Stimulated activated naive CD8-positive, alpha-beta T cell treated with anti-CD3 and anti-CD28 coated beads, Interleukin-15, Interleukin-2, amounts not matched to agents 100 ng/mL and 50 ng/mL, for 24 hours (primary cell): Measurements from ENCODE around the gene UPK3BL2.
"Not testable (repeated sequence)": the region's sequence is repeated elsewhere in the genome, so short reads cannot be mapped to it uniquely, and the experiment has no call there.

Experiments
- H3K27ac Mint-ChIP-seq: one replicate; pipeline ENCODE4 v1.8.0; 2021; ENCODE audit warnings: mild to moderate bottlenecking, mixed read lengths
- H3K27me3 Mint-ChIP-seq: one replicate; pipeline ENCODE4 v1.8.0; 2021; ENCODE audit warnings: mixed read lengths
- H3K36me3 Mint-ChIP-seq: one replicate; pipeline ENCODE4 v1.8.0; 2021; ENCODE audit warnings: low read depth, mixed read lengths
- H3K4me1 Mint-ChIP-seq: one replicate; pipeline ENCODE4 v1.8.0; 2021; ENCODE audit warnings: low read depth, mixed read lengths
- H3K4me3 Mint-ChIP-seq: one replicate; pipeline ENCODE4 v1.8.0; 2021; ENCODE audit warnings: mild to moderate bottlenecking, mixed read lengths
- H3K9me3 Mint-ChIP-seq: one replicate; pipeline ENCODE4 v1.8.0; 2021; ENCODE audit warnings: mixed read lengths

Gene UPK3BL2

GRCh38 chr7:102544372-102544771 lies 876 bp upstream of the UPK3BL2 start:
- not testable (repeated sequence) for H3K27ac Mint-ChIP-seq, H3K4me1 Mint-ChIP-seq, H3K36me3 Mint-ChIP-seq, H3K9me3 Mint-ChIP-seq, H3K4me3 Mint-ChIP-seq, H3K27me3 Mint-ChIP-seq

DNA sequence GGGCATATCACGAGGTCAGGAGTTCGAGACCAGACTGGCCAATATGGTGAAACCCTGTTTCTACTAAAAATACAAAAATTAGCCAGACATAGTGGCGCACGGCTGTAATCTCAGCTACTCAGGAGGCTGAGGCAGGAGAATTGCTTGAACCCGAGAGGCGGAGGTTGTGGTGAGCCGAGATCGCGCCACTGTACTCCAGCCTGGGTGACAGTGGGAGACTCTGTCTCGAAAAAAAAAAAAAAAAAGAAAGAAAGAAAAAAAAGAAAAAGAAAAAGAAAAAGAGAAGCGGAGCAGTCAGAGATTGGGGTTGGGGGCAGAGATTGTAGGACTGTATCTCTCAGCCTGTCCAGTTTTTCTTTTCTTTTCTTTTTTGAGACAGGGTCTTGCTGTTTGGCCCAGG lies 725 bp downstream of the UPK3BL2 start:
- not testable (repeated sequence) for H3K27me3 Mint-ChIP-seq, H3K36me3 Mint-ChIP-seq, H3K27ac Mint-ChIP-seq, H3K4me3 Mint-ChIP-seq, H3K9me3 Mint-ChIP-seq, H3K4me1 Mint-ChIP-seq

DNA sequence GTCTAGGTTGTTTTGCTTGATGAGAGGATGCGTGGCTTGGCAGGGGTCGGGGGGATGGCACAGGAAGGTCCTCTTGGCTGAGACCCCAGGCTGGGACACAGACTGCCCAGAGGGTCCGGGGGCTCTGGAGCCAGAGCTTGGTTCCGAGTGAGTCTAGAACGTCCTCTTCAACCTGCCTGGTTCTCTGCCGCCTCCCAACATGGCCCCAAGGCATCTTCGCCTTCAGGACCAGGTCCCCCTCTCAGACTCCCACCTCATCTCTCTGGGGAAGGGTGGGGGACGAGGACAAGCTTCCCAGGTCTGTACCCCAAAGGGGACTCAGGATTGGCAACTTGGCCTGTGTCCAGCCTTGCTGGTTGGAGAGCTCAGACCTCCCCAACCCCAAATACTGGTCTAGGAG lies 1.4 kb downstream of the UPK3BL2 start:
- H3K36me3 Mint-ChIP-seq, H3K27ac Mint-ChIP-seq, H3K4me1 Mint-ChIP-seq, H3K9me3 Mint-ChIP-seq, H3K27me3 Mint-ChIP-seq, H3K4me3 Mint-ChIP-seq: not testable (repeated sequence)

GRCh38 chr7:102540604-102541003 lies 2.9 kb downstream of the UPK3BL2 start:
- not testable (repeated sequence) for H3K36me3 Mint-ChIP-seq, H3K4me1 Mint-ChIP-seq, H3K4me3 Mint-ChIP-seq, H3K27me3 Mint-ChIP-seq, H3K9me3 Mint-ChIP-seq, H3K27ac Mint-ChIP-seq

DNA sequence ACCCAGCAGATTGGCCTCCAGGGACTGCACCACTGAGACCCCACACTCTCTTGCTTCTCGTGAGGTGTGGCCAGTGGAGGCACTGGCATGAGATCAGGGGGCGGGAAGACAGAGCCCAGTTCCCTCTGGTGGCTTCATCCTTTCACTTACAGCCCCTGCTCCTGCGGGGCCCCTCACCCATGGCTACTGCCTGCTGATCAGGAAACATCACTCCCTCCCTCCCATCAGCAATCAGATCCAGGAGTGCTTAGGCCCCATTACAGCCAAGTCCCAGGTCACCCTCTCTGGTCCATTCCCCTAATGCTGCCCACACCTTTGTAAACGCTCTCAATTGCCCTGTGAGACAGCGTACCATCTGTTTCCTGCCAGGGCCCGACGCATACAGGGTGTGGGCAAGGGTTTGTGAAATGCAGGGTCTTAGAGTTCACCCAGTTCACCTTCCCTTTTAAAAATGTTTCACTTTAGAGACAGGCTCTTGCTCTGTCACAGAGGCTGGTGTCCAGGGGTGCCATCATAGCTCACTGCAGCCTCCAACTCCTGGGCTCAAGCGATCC lies 8.4 kb downstream of the UPK3BL2 start:
- H3K27ac Mint-ChIP-seq, H3K27me3 Mint-ChIP-seq, H3K36me3 Mint-ChIP-seq, H3K9me3 Mint-ChIP-seq, H3K4me1 Mint-ChIP-seq, H3K4me3 Mint-ChIP-seq: not testable (repeated sequence)

DNA sequence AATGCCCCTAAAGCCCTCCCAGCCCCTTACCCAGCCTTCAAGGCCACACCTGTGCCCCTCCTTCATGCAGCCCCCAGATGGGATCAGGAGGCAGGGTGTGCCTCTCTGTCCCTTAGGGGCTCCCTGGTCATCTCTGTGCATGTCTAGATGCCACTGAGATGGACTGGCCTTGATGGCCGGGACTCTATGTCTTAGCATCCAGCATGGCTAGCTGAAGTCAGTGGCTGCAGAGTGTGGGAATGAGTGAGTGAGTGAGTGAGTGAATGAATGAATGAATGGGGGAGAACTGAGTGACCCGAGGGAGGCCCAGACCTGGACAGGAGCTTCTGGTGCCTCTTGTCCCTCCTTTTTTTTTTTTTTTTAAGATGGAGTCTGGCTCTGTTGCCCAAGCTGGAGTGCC lies 11.4 kb downstream of the UPK3BL2 start:
- not testable (repeated sequence) for H3K4me3 Mint-ChIP-seq, H3K4me1 Mint-ChIP-seq, H3K36me3 Mint-ChIP-seq, H3K9me3 Mint-ChIP-seq, H3K27me3 Mint-ChIP-seq, H3K27ac Mint-ChIP-seq

DNA sequence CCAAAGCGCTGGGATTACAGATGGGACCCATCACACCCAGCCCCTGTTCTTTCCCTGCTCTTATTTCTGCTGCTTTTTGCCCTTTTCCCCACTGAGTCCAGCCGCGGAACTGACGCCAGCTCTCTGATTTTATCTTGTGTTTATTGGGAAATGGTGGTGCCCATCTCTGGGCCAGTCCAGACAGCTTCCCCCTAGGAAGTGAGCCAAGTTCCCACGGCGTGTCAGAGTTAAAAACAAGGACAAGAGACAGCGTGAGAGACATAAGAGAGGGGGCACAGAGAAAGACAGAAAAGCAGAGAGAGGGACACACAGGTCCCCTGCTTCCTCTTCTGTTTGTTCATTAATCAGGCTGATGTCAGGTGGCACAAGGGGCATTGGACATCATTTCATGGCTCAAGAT lies 11.9 kb downstream of the UPK3BL2 start:
- not testable (repeated sequence) for H3K27ac Mint-ChIP-seq, H3K27me3 Mint-ChIP-seq, H3K9me3 Mint-ChIP-seq, H3K36me3 Mint-ChIP-seq, H3K4me3 Mint-ChIP-seq, H3K4me1 Mint-ChIP-seq

DNA sequence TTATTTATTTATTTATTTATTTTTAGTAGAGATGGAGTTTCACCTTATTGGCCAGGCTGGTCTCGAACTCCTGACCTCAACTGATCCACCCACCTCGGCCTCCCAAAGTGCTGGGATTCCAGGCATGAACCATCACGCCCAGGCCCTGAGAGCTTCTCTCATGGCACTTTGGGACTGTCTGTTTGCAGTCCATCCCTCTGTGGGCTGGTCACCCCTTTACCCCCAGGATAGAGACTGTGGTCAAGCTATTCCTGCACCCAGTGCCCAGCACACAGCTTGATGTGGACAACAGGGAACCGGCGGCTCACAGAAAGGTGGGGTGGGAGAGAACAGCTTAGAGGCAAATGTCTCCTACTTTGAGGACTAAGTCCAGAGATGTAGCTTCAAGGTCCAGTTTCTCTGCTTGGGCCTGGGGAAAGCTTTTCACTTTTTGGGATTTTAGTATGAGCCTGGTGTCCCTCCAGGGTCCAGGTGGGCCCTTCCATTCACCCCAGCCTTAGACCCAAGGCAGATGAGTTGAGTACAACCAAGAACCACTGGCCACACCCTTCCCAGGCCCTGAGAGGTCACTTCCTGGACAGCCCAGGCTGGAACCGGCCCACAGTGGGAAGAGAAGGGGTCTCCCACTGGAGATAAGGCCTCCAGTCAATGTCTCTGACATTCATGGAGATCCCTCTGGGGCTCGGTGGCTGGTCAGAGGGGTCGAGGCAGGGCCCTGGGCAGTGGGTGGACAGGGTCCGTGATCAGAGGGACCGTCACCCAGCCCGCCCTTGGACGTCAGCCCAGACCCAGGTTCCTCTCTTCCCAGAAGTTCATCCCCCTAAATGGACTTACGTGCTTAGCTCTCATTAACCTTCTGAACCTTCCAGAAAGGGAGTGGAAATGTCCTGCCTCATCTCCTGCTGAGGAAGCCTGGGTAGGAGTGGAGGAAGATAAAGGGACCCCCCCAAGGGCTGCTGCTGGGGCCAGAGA lies 15.4 kb downstream of the UPK3BL2 start:
- not testable (repeated sequence) for H3K27me3 Mint-ChIP-seq, H3K36me3 Mint-ChIP-seq, H3K4me1 Mint-ChIP-seq, H3K9me3 Mint-ChIP-seq, H3K27ac Mint-ChIP-seq, H3K4me3 Mint-ChIP-seq

DNA sequence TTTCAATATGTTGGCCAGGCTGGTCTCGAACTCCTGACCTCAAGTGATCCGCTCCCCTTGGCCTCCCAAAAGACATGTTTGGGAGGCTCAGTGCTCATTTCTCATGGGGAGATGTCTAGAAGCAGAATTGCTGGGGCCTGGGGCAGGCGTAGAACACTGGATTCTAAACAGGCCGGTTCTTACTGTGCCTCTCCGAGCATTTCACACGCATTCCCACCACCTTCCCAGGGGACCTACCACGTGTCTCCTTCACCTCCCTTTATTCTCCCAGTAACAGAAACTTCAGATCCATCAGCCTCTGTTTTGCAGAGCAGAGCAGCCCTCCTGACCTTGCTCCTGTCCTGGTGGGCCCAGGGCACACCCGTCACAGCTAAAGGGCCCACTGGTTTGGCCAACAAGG lies 16.3 kb downstream of the UPK3BL2 start:
- not testable (repeated sequence) for H3K27ac Mint-ChIP-seq, H3K36me3 Mint-ChIP-seq, H3K4me1 Mint-ChIP-seq, H3K27me3 Mint-ChIP-seq, H3K4me3 Mint-ChIP-seq, H3K9me3 Mint-ChIP-seq

DNA sequence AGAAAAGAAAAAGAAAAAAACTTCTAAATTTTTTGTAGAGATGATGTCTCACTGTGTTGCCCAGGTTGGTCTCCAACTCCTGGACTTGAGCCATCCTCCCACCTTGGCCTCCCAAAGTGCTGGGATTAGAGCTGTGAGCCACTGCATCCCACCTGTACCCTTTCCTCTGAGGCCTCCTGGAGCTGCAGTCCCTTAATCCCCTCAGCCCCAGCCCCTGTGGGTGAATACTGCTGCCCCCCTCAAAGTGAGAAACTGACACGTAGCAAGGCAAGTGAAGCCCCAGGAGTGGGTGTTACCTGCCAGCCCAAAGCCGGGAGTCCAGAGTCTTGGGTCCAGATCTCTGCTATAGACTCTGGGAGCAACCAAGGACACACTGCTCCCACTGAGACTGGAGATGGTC lies 18.7 kb downstream of the UPK3BL2 start:
- H3K4me3 Mint-ChIP-seq, H3K27ac Mint-ChIP-seq, H3K27me3 Mint-ChIP-seq, H3K9me3 Mint-ChIP-seq, H3K36me3 Mint-ChIP-seq, H3K4me1 Mint-ChIP-seq: not testable (repeated sequence)

- H3K4me3 Mint-ChIP-seq, H3K36me3 Mint-ChIP-seq, H3K27ac Mint-ChIP-seq, H3K27me3 Mint-ChIP-seq, H3K9me3 Mint-ChIP-seq, H3K4me1 Mint-ChIP-seq: not testable (repeated sequence)
Observed at GRCh38 chr7:102520797-102521196, 22.7 kb downstream of the UPK3BL2 start.

- not testable (repeated sequence) for H3K4me3 Mint-ChIP-seq, H3K9me3 Mint-ChIP-seq, H3K36me3 Mint-ChIP-seq, H3K4me1 Mint-ChIP-seq, H3K27ac Mint-ChIP-seq, H3K27me3 Mint-ChIP-seq
Observed at GRCh38 chr7:102517550-102518147, 25.8 kb downstream of the UPK3BL2 start, which contains the start of gene RASA4B. RASA4B (minus strand) TSS chr7:102517777; CDS start chr7:102517710, 67 bp downstream.

- not testable (repeated sequence) for H3K4me1 Mint-ChIP-seq, H3K9me3 Mint-ChIP-seq, H3K27me3 Mint-ChIP-seq, H3K4me3 Mint-ChIP-seq, H3K36me3 Mint-ChIP-seq, H3K27ac Mint-ChIP-seq
Observed at GRCh38 chr7:102516951-102517350, 26.5 kb downstream of the UPK3BL2 start.

GRCh38 chr7:102515889-102516288 lies 27.6 kb downstream of the UPK3BL2 start:
- not testable (repeated sequence) for H3K4me3 Mint-ChIP-seq, H3K27ac Mint-ChIP-seq, H3K4me1 Mint-ChIP-seq, H3K27me3 Mint-ChIP-seq, H3K9me3 Mint-ChIP-seq, H3K36me3 Mint-ChIP-seq

DNA sequence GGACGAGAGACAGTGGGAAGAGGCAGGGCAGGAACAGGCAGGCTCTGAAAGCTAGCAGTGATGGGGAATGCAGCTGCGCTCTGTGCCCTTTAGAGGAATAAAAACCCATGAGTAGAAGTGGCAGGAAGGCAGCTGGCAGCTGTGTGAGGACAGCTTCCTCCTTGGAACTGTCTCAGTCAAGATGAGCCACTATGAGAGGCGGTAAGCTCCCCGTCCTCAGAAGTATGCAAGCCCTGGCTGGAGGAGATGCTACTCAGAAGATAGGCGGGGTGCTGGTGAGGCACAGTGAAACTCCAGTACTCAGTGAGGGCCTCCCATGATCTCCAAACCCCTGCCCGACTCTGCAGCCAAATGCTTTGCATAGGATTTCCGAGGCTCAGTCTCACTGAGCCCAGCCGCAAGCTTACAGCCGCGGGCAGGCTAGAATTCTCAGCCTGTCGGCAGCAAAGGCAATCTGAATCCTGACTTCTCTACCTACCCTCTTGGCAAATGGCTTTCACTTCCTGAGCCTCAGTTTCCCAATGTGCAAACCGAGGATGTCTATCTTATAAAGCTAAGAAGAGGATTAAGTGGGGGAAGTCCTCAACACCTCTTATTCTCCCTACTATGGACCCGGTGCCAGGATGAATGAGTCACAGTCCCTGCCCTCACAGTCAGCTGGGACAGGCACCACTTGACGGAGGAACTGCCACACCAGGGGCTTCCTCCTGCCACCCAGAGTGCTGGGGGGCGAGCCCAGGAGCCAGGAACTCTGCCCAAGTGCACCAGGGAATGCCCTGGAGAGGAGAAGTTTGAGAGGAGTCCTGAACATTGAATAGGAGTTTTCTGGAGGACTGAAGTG lies 28.4 kb downstream of the UPK3BL2 start:
- H3K27ac Mint-ChIP-seq, H3K4me1 Mint-ChIP-seq, H3K9me3 Mint-ChIP-seq, H3K4me3 Mint-ChIP-seq, H3K27me3 Mint-ChIP-seq, H3K36me3 Mint-ChIP-seq: not testable (repeated sequence)
